Effector memory CD8-positive, alpha-beta T cell (primary cell): ENCODE measurements around the gene BAHD1.
A peak's percentile ranks its signal among the peaks of the same experiment; 100 is the strongest.

Source experiments
- ATAC-seq: fragments of 150-1000 bp; cut with Tn5 transposase; replicated peaks from 2 replicates; pipeline ENCODE4 v1.10.0; 2021; ENCODE audit warnings: mild to moderate bottlenecking, moderate library complexity
- DNase-seq, 3 experiments: peaks; one replicate each; pipeline ENCODE4 v3.0.0; 2021
- H3K27ac Mint-ChIP-seq, 2 donors: one replicate each; pipeline ENCODE4 v1.8.0; 2022; ENCODE audit warnings: mild to moderate bottlenecking in 2 of 2, mixed read lengths in 2 of 2, moderate library complexity in 2 of 2
- H3K27me3 Mint-ChIP-seq, 2 donors: one replicate each; pipeline ENCODE4 v1.8.0; 2022; ENCODE audit warnings: mixed read lengths in 2 of 2
- H3K36me3 Mint-ChIP-seq: one replicate; pipeline ENCODE4 v1.8.0; 2022; ENCODE audit warnings: mild to moderate bottlenecking, moderate library complexity, mixed read lengths; ENCODE audit not compliant: insufficient read depth
- H3K4me1 Mint-ChIP-seq, 2 donors: one replicate each; pipeline ENCODE4 v1.8.0; 2022; ENCODE audit warnings: low read depth in 2 of 2, mixed read lengths in 2 of 2
- H3K4me3 Mint-ChIP-seq, 2 donors: one replicate each; pipeline ENCODE4 v1.8.0; 2022; ENCODE audit warnings: mild to moderate bottlenecking in 2 of 2, mixed read lengths in 2 of 2, moderate library complexity in 2 of 2
- H3K9me3 Mint-ChIP-seq, 2 donors: one replicate each; pipeline ENCODE4 v1.8.0; 2022; ENCODE audit warnings: mixed read lengths in 2 of 2

Gene BAHD1

DNA sequence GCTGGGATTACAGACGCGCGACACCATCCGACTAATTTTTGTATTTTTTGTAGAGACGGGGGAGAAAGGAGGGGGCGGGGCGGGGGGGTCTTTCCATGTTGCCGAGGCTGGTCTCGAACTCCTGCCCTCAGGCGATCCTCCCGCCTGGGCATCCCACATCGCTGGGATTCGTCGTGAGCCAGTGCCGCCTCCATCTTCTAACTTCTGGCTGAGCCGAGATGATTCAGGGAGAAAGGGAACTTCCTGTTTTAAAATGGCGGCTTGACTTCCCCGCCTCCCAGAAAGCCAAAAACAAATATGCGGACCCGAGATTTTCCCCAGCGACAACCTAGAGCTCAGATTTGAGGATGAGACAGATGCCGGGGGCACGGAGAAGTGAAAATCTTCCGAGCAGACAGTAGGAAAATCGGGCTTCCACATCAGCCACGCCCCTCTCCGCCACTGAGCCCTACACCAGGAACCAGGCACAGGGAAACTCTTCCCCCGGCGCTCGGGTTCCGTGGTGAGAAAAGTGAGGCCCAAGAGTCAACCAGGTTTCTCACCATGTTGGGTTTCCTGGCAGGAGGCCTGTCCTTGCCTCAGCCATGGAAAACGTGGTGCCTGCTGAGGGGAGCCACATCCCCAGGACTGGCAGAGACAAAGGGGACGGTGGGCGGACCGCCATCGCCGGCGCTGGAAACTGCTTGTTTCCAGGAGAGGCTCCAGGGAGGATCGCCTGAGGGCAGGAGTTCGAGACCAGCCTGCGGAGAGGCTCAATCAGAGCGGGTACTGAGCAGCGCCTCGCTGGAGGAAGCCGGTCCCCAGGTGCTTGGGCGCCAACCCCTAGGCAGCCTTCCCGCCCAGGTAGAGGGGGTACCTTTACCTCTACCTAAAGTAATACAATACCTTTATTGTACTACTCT is 48.8 kb downstream of the BAHD1 start:
- peaks cover 10 to 13% of the 10 kb centered on the region in 2 donors for H3K27me3 Mint-ChIP-seq
- no peak for ATAC-seq
- no peak overlapping the region for H3K4me3 Mint-ChIP-seq
- H3K36me3 Mint-ChIP-seq: peaks cover 4% of the 10 kb centered on the region
- H3K27ac Mint-ChIP-seq: no peak overlapping the region
- no peaks in the 10 kb centered on the region for H3K9me3 Mint-ChIP-seq
- no peak for DNase-seq
- peaks cover 12 to 13% of the 10 kb centered on the region in 2 donors for H3K4me1 Mint-ChIP-seq

DNA sequence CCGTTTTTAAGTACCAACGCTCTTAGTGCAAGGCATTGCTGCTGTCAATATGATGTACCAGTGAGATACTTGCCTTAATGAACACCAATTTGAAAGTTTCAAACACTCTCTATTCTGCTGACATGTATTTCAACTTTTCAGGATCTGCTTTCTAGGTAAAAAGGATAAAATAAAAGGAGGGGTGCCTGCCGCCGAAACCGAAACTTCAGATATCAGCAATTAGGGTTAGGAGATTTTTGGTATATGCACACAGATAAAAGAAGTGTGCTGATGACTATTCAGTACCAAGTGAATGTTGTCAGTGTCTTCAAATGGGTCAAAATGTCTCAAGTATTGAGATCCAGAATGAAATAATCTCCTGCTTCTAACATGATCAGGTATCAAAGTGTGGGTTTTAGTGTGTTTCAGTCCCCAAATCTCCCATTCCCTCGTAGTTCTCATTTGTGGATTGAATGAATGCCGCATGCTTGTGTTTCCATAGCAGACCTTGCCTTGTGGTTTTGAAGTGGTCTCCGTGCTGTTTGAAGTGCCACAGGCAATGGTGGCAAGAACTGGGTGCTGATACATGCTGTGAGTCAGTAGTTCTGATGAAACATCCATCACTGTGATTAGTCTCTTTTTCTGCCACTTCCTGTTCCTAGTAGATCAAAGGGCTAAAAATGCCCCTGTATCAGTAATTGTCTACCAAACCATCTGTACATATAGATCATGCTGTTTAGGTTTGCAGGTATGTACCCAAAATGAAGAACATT is 52.5 kb downstream of the BAHD1 start:
- peak overlapping the region; percentile 35 to 39 for H3K4me3 Mint-ChIP-seq
- H3K4me1 Mint-ChIP-seq: peaks cover 12 to 13% of the 10 kb centered on the region in 2 donors
- H3K36me3 Mint-ChIP-seq: peaks cover 4% of the 10 kb centered on the region
- H3K27me3 Mint-ChIP-seq: peaks cover 3 to 10% of the 10 kb centered on the region in 2 donors
- no peaks in the 10 kb centered on the region for H3K9me3 Mint-ChIP-seq
- DNase-seq (no peak), ATAC-seq (peak; percentile 73)
- peak overlapping the region; percentile 5 to 33 for H3K27ac Mint-ChIP-seq

DNA sequence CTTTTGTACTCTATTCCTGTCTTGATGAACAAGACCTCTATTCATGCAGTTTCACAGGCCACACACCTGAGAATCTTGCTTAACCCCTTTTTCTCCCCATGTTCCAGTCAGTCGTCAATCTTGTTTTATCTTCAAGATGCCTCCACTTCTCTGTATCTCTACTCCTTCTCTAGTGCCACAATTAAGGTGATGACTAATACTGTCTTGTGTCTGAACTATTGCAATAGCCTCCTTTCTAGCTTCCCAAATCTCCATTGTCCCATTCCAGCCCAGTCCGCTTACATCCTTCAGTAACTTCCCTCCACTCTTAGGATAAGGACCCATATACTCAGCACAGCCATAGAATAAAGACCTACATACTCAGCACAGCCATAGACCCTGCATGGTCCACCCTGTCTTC is 54.8 kb downstream of the BAHD1 start:
- no peak for DNase-seq
- peaks cover 12 to 13% of the 10 kb centered on the region in 2 donors for H3K4me1 Mint-ChIP-seq
- H3K4me3 Mint-ChIP-seq: no peak overlapping the region
- no peak for ATAC-seq
- H3K27ac Mint-ChIP-seq: no peak overlapping the region
- H3K36me3 Mint-ChIP-seq: no peaks in the 10 kb centered on the region
- H3K9me3 Mint-ChIP-seq: no peaks in the 10 kb centered on the region
- peaks cover 15 to 22% of the 10 kb centered on the region in 2 donors for H3K27me3 Mint-ChIP-seq

- Mint-ChIP-seq H3K4me3 (no peak overlapping the region), H3K27me3 (peaks cover 29 to 36% of the 10 kb centered on the region in 2 donors), H3K36me3 (no peaks in the 10 kb centered on the region), H3K27ac (no peak overlapping the region), H3K9me3 (no peaks in the 10 kb centered on the region), H3K4me1 (peaks cover 7 to 8% of the 10 kb centered on the region in 2 donors)
- DNase-seq: no peak
- ATAC-seq: no peak
Measured at GRCh38 chr15:40498418-40498817, 57.7 kb downstream of the BAHD1 start.

- no peak for DNase-seq
Measured at GRCh38 chr15:40498891-40499290, 58.1 kb downstream of the BAHD1 start.

GRCh38 chr15:40499931-40500330 is 59.2 kb downstream of the BAHD1 start:
- no peak for ATAC-seq
- Mint-ChIP-seq H3K36me3 (no peaks in the 10 kb centered on the region), H3K27me3 (peaks cover 40 to 51% of the 10 kb centered on the region in 2 donors), H3K27ac (no peak overlapping the region), H3K4me3 (no peak overlapping the region), H3K9me3 (no peaks in the 10 kb centered on the region), H3K4me1 (no peaks in the 10 kb centered on the region)
- no peak for DNase-seq

More at GRCh38 chr15:40498891-40499290, 58.1 kb downstream of the BAHD1 start:
- H3K4me1 Mint-ChIP-seq: peaks cover 4% of the 10 kb centered on the region in 2 donors
- H3K9me3 Mint-ChIP-seq: no peaks in the 10 kb centered on the region
- ATAC-seq: no peak
- H3K27ac Mint-ChIP-seq: no peak overlapping the region
- peaks cover 32 to 41% of the 10 kb centered on the region in 2 donors for H3K27me3 Mint-ChIP-seq
- no peak overlapping the region for H3K4me3 Mint-ChIP-seq
- H3K36me3 Mint-ChIP-seq: no peaks in the 10 kb centered on the region

DNA sequence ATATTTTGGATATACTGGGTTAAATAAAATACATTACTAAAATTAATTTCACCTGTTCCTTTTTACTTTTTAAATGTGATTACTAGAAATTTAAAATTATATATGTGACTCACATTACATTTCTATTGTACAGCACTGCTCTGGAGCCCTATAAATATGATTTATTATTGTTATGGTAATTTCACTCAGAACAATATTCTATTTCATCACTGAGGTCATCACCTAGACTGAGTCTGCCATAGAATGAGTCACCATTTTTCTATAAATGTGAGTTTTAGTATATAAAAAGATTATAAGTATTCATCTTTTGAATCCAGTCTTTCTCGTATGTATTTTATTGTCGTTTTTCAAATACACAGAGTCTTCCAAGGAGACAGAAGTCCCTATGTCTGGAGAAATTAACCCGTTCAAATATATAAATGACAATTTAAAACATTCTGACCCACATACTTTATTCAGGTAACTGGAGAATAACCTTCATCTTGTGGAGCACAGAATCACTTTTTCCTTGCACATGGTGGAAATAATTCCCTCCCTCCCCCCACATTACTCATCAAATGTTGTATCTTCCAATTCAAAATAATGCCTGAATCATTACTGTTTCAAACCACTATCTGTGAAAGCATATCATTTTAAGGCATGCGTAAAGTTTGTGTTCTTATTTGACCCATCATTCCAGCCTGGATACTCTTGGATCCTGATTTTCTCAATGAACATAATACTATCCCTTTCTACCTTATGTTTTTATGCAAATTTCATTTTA is 60.0 kb downstream of the BAHD1 start:
- DNase-seq (no peak), ATAC-seq (no peak)
- Mint-ChIP-seq H3K36me3 (no peaks in the 10 kb centered on the region), H3K9me3 (no peaks in the 10 kb centered on the region), H3K4me3 (no peak overlapping the region), H3K27ac (no peak overlapping the region), H3K27me3 (peaks cover 43 to 56% of the 10 kb centered on the region in 2 donors), H3K4me1 (no peaks in the 10 kb centered on the region)

DNA sequence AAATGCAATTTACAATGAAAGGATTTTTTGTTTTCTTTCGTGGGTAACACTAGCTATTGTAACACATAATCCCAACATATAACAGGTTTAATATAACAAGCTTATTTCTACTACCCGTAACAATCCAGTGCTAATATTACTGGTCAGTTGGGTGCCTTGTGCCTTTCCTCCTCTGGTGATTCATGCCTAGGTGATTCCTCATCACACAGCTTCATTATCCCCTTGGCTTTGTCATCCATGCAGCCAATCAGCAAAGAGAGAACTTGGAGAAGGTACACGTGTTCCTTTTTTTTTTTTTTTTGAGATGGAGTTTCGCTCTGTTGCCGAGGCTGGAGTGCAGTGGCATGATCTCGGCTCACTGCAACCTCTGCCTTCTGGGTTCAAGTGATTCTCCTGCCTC is 60.7 kb downstream of the BAHD1 start:
- no peaks in the 10 kb centered on the region for H3K9me3 Mint-ChIP-seq
- no peak overlapping the region for H3K27ac Mint-ChIP-seq
- DNase-seq (no peak), ATAC-seq (no peak)
- no peak overlapping the region for H3K4me3 Mint-ChIP-seq
- H3K27me3 Mint-ChIP-seq: peaks cover 46 to 62% of the 10 kb centered on the region in 2 donors
- no peaks in the 10 kb centered on the region for H3K4me1 Mint-ChIP-seq
- no peaks in the 10 kb centered on the region for H3K36me3 Mint-ChIP-seq

DNA sequence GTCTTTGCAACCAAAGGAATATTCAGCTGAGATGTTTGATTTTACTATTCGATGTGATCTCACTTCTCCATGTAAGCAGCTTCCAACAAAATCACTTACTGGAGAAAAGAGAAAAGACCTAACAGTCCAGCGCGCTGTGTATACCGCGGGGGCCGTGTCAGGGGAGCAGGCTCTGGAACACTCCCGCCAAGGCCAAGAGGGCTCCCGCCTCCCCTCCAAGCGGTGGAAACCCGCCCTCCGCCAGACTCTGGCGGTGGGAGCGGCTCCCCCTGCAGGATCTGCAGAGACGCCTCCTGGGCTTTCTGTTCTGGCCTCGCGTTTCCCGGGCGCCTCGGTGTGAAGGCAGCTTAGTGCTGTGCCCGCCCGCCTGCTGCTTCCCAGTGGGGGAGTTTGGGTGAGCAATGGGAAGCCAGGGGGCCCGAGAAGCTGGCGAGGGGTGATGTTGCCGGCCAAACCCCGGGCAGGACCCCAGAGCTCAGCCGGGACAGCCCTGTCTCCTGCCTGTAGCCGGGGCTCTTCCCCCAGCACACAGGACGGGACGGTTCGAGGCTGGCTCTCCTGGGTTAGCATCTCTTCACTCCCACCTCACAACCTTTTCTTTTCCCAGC is 66.3 kb downstream of the BAHD1 start:
- Mint-ChIP-seq H3K4me3 (peak overlapping the region; percentile 39 to 44), H3K4me1 (peaks cover 13 to 17% of the 10 kb centered on the region in 2 donors), H3K36me3 (no peaks in the 10 kb centered on the region), H3K27me3 (peaks cover 68 to 86% of the 10 kb centered on the region in 2 donors), H3K27ac (no peak overlapping the region), H3K9me3 (no peaks in the 10 kb centered on the region)
- ATAC-seq (peak; percentile 74), DNase-seq (peak; percentile 45 to 49 (median 48))

DNA sequence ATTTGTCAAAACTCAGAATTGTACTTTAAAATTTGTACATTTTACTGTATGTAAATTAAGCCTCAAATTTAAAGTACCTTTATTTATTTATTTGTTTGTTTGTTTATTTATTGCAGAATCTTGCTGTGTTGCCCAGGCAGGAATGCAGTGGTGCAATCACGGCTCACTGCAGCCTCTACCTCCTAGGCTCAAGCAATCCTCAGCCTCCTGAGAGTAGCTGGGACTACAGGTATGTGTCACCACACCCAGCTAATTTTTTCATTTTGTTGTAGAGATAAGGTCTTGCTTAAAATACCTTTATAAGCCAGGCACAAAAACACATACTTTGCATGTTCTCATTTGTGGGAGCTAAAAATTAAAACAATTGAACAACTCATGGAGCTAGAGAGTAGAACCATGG is 67.5 kb downstream of the BAHD1 start:
- peaks cover 69 to 86% of the 10 kb centered on the region in 2 donors for H3K27me3 Mint-ChIP-seq

DNA sequence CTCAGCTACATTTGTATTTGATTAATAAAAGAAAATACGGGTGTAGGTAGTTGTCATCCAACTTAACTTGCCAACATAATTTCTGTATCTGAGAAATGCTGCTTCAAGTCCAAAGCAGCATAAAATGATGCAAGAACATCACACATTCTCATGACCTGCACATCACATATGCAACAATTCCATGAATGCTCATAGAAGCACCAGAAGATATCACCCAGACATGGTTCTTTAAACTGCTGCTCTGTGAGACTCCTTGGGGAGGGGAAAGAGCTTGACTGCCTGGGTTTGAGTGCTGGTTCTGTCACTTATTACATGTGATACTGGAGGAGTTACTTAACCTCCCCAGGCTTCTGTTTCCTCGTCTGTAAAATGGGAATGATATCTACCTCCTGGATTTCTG is 69.4 kb downstream of the BAHD1 start:
- Mint-ChIP-seq H3K4me1 (peaks cover 17 to 20% of the 10 kb centered on the region in 2 donors), H3K27ac (no peak overlapping the region), H3K36me3 (no peaks in the 10 kb centered on the region), H3K27me3 (peaks cover 60 to 75% of the 10 kb centered on the region in 2 donors), H3K4me3 (peak overlapping the region; percentile 2 to 5), H3K9me3 (no peaks in the 10 kb centered on the region)
- ATAC-seq: no peak
- no peak for DNase-seq

More for the DNA sequence above, 67.5 kb downstream of the BAHD1 start:
- ATAC-seq (no peak), DNase-seq (no peak)
- H3K4me1 Mint-ChIP-seq: peaks cover 17 to 20% of the 10 kb centered on the region in 2 donors
- H3K36me3 Mint-ChIP-seq: no peaks in the 10 kb centered on the region
- H3K9me3 Mint-ChIP-seq: no peaks in the 10 kb centered on the region
- no peak overlapping the region for H3K27ac Mint-ChIP-seq
- H3K4me3 Mint-ChIP-seq: no peak overlapping the region

- no peaks in the 10 kb centered on the region for H3K9me3 Mint-ChIP-seq
- ATAC-seq (peak; percentile 66), DNase-seq (peak in 2 of 3 experiments; percentile 10 to 20)
- H3K27ac Mint-ChIP-seq: no peak overlapping the region
- no peaks in the 10 kb centered on the region for H3K36me3 Mint-ChIP-seq
- peak overlapping the region; percentile 66 to 72 for H3K4me3 Mint-ChIP-seq
- peaks cover 59 to 70% of the 10 kb centered on the region in 2 donors for H3K27me3 Mint-ChIP-seq
- peaks cover 17 to 20% of the 10 kb centered on the region in 2 donors for H3K4me1 Mint-ChIP-seq
Measured at GRCh38 chr15:40511093-40511471, 70.3 kb downstream of the BAHD1 start.
